Activated T-helper 1 cell treated with anti-CD3 and anti-CD28 coated beads, Interleukin-2, amount 50 U/mL, for 16 hours (primary cell): ENCODE results near the gene SLC26A1.
"Not testable (repeated sequence)": the region's sequence is repeated elsewhere in the genome, so short reads cannot be mapped to it uniquely, and the experiment has no call there.

Source experiments
- DNase-seq, 2 donors: peaks; one replicate each; pipeline ENCODE4 v3.0.0-alpha.2; 2020; ENCODE audit warnings: low read depth in 1 of 2, low spot score in 1 of 2

Gene SLC26A1

DNA sequence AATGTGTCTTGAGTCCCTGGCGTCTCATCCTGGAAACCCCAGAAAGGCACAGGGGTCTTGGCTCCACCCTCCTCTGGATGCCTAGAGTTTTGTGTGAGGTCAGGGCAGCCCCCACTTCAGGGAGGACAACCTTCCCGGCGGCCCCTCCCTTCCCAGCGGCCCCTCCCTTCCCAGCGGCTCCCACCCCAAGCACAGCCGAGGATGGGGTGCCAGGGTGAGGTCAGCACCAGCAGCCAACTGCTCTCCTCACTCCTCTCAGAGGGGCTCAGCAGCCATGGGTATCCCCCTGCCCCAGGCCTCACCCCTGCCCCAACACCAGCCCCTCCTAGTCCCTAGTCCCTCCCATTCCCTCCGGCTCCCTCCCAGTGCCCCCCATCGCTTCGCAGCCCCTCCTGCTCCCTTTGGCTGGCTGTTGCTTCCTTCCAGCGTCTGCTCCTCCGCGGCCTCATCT lies 37.2 kb downstream of the SLC26A1 start:
- no peak for DNase-seq

DNA sequence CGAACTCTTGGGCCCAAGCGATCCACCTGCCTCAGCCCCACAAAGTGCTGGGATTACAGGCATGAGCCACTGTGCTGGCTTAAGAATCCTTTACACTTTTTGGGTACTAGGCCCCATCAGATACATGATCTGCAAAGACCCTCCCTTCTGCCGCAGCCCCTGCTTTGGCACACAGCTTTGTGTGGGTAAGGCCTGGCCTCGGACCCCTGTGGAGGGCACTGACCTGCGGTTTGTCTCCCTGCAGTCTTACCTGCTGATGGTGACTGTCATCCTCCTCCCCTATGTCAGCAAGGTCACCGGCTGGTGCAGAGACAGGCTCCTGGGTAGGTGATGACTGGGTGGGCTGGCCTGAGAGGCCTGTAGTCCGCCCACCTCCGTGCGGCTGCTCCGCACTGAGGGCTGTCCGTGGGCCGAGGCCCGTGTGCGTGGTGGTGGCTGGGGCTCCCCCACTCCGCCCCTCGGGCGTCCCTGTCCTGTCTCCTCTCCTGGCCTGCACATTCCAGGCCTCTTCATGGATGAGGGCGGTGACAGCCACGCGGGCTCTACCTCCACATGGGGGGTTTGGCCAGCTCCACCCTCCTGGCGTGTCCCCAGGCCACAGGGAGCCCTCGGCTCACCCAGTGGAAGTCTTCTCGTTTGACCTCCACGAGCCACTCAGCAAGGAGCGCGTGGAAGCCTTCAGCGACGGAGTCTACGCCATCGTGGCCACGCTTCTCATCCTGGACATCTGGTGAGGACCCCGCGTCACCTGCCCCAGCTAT lies 37.9 kb downstream of the SLC26A1 start:
- DNase-seq: no peak

DNA sequence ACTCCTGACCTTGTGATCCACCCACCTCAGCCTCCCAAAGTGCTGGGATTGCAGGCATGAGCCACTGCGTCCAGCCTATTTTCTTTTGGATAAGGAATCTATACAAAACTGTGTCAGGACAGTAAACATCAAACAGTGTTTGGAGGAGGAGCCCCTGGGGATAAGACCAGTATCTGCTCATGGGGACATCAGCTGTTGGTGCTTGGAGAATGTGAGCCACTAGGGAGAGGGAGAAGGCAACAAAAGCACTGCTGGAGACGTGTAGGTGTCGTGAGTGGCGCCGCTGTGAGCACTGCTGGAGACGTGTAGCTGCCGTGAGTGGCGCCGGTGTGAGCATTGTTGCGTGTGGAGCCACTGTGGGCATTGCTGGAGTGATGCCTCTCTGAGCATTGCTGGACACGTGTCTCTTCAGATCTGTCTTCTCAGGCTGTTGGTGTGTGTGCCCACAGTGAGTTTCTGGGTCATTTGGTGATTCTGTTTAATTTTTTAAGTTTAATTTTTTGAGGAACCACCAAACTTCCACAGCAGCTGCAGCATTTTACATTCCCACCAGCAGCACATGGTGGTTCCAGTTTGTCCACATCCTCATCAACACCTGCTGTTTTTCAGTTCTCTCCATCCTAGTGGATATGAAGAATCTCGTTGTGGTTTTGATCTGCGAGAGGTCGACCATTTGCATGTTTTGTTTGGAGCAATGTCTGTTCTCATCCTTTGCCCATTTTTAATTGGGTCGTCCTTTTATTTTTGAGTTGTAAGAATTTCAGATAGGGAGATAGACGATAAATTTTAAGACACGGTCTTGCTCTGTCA lies 38.8 kb downstream of the SLC26A1 start:
- DNase-seq: no peak

DNA sequence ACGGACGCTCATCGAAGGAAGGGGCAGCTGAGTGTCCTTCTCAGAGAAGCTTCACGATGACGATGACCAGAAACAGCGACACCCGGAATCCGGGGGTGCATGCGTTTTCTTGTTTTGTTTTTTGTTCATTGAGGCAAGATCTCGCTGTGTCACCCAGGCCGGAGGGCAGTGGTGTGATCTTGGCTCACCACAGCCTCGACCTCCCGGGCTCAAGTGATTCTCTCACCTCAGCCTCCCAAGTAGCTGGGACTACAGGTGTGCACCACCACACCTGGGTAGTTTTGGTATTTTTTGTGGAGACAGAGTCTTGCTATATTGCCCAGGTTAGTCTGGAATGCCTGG lies 39.7 kb downstream of the SLC26A1 start:
- DNase-seq: no peak

DNA sequence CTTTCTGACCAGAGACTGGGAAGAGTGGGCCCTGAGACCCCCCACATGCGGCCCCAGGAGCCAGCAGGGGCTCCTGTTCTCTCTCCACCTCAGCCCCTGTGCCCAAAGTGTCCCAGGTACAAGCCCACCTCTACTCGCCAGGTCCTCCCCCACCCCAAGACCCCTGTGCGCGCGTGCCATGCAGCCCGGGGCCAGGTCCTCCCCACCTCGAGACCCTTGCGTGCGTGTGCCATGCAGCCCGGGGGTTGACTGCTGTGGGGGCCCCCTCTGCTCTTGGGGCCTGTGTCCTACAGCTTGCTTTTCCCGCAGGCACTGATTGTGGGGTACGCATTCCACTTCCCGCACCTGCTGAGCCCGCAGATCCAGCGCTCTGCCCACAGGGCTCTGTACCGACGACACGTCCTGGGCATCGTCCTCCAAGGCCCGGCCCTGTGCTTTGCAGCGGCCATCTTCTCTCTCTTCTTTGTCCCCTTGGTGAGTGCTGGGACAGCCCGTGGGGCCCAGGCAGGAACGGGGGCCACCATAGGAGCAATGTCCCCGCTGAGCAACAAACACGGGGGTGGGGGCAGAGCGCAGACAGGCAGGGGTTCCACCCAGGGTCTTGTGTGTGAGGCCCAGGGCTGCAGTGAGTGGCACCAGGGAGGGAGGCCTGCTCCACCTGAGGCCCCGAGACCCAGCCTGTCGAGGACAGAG lies 40.2 kb downstream of the SLC26A1 start:
- no peak for DNase-seq

DNA sequence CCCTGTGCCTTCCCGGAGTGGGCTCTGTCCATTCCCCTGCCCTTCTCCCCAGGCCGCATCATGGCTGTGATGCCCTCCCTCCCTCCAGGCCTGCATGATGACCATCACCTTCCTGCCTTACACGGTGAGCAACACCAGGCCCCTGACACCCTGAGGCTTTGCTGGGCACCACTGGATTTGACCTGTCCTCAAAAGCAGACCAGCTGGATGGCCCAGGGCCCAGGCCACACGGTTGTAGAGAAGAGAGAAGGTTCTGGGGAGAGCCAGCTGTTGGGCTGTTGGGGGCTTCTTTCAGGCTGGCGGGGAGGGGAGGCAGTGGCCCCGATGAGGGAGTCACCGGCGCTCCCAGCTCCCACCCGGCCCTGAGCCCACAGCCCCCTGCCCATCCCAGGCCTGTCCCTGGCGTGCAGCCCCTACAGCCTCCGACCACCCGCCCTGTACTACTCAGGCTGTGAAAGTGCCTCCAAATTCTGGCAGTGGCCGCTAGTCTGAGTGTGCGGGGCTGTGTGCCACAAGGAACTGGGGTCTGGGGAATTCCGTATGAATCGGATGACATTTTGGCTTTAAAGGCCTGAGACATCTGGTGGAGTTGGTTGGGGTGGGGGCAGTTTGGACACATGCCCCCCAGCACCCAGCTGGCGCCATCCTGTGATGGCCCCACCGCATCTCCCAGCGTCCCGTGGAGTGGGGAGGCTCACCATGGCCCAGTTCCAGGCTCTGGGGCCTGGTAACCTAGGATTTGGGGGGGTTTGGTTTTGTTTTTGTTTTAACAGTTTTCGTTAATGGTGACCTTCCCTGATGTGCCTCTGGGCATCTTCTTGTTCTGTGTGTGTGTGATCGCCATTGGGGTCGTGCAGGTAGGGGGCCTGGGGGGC lies 41.4 kb downstream of the SLC26A1 start:
- no peak for DNase-seq

DNA sequence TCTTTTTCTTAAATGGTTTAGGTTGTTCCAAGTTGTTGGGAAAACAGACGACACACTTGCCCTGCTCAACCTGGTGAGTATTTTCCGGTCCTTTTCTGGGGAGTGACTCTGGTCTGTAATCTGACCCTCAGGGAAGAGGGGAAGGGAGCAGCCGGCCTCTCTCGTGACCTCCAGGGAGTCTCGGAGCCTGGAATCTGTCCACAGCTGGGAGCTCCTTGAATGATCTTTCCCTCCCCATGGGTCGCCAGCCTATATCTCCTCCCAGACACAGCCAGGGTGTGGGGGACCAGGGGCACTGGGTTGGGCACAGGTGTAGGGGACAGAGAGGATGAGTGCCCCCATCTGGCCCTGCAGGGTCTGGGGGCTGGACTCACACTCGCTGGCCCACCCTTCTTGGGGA lies 42.0 kb downstream of the SLC26A1 start:
- no peak for DNase-seq

DNA sequence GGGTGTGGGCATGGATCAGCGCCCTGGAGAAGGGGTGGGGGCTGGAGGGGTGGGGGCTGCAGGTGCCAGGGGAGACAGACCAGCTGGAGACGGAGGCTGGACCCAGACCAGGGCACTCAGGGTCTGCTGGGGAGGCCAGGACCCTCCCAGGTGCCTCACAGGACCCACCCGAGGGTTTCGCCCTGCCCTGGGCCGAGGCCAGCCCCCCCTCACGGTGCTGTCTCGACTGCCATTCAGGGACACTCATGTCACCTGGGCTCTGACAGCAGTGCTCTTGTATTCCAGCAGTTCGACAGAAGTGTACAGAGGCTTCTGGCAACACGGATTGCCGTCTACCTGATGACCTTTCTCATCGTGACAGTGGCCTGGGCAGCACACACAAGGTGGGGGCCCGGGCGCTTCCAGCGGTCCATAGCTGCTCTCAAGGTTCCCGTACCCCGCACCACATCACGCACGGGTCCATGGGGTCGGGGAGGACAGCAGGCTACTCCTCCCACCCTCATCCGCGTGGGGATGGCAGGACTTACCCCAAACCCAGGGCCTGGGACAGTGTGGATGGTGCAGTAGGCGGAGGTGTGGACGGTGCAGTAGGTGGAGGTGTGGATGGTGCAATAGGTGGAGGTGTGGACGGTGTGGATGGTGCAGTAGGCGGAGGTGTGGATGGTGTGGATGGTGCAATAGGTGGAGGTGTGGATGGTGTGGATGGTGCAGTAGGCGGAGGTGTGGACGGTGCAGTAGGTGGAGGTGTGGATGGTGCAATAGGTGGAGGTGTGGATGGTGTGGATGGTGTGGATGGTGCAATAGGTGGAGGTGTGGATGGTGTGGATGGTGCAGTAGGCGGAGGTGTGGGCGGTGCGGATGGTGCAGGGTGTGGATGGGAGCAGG lies 42.8 kb downstream of the SLC26A1 start:
- no peak for DNase-seq

DNA sequence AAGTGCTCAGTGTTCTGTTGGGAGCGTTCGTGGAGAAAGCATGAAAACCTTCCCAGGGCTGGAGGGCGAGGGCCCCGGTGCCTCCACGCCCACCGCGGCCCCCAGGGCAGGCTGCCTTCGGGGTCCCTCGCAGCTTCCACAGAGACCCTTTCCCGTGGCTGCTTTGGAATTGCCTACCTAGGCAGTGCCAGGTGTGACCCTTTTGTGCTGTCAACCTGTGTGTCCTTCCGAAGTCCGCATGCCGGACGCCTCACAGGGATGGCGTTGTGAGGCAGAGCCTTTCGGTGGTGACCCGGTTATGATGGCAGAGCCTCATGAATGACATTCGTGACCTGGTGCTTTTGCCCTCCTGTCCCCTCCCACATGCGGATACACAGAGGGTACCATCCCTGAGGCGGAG lies 43.5 kb downstream of the SLC26A1 start:
- no peak for DNase-seq

DNA sequence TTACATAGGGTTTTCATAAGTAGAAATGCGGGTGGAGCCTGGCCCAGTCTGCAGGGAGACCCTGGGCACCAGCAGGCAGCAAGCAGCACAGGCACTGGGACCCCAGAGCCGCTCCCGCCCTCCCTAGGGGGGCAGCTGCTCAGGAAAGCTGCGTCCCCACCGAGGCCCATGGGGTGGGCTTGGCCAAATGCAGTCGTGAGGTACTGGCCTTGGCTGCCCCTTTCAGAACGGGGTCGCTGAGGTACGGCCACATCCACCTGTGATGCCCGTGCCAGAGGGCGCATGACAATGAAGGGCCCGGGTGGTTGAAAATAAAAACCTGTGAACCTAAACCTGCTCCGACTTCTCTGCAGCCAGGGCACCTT lies 44.3 kb downstream of the SLC26A1 start:
- no peak for DNase-seq

DNA sequence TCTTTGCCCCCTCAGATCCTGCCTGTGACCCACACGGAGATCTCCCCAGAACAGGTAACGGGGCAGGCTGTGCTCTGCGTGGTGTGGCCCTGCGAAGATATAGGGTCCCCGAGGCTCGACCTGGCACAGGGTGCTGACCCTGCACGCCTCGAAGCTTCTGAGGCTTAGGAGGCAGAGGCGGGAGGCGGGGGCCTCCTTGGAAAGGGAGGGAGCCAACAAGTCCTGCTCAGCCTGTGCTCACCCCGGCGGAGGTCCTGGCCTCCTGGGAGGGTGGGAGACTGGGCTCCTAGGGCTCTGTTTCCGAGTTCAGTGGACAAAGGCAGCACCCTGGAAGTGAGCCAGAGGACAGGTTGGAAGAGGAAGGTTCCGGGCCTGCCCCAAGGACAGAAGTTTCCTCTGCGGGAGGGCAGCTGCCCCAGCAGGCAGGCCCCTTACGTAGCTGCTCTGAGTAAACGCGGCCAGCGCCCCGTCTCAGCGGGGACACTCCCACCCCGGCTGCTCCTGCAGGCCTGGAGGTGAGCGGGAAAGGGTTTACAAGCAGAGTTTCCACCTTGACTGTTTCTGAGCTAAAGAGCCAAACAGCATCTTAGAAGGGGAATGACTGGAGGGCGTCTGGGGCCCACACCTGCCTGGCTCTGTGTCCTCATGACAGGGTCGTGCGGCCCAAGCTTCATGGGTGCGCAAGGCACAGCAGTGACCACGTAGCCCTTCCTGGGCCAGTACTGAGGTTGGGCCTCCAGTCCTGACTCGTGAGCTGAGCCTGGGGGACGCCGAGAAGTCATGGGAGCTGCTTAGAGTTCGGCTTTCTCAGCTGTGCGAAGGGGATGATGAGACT lies 44.9 kb downstream of the SLC26A1 start:
- no peak for DNase-seq

DNA sequence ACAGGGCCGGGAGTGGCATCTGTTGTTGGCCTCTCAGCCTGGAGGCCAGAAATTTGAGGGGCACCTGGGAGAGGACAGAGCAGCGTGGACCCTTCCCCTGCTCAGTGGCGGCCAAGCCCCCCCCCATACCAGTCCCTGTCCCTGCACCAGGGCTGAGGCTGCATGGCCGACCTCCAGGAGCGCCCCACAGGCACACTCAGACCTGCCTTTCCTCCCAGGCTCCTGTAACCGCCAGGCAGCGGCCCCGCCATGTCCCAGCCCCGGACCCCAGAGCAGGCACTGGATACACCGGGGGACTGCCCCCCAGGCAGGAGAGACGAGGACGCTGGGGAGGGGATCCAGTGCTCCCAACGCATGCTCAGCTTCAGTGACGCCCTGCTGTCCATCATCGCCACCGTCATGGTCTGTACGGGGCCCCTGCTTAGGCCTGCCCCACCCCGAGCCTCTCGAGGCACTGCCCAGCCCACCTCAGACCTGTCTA lies 45.7 kb downstream of the SLC26A1 start:
- no peak for DNase-seq

DNA sequence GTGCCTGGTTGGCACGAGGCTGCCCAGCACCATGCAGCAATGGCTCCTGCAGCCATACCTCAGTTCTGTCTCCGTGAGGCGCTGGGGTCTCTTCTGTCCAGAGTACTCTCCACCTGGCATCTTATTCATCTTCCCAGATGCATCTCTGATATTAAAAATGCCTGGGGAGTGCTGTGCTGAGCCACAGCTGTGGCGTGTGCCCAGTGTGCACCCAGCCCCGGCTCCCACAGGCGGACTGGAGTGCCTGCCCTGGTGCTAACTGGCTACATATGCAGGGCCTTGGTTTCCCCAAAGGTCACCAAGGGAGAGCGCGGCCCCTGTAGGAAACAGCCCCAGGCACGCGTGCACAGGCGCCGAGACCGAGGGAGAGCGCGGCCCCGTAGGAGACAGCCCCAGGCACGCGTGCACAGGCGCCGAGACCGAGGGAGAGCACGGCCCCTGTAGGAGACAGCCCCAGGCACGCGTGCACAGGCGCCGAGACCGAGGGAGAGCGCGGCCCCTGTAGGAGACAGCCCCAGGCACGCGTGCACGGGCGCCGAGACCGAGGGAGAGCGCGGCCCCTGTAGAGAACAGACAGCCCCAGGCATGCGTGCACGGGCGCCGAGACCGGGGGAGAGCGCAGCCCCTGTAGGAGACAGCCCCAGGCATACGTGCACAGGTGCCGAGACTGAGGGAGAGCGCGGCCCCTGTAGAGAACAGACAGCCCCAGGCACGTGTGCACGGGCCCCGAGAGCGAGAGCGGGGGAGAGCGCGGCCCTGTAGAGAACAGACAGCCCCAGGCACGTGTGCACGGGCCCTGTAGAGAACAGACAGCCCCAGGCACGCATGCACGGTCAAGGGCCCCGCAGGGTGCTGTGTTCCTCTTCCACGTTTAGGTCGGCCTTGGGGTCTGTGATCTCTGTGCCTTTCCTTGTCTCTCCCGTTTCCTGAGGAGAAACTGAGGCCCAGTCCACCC lies 46.4 kb downstream of the SLC26A1 start:
- no peak for DNase-seq

DNA sequence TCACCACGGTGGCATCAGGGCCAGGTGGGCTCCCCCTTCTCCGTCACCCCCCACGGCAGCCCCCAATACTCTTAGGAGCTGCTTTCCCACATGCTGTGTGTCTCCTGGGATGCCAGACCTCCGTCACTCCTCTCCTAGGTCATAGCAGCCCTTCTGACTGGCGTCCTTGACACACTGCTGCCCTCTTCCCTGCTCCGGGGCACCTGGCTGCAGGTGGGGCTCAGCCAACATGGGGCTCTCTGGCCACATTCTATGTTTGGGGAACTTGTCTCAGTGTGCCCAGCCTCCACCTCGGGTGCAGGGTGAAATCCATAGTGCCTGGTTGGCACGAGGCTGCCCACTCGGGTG lies 47.1 kb downstream of the SLC26A1 start:
- no peak for DNase-seq

DNA sequence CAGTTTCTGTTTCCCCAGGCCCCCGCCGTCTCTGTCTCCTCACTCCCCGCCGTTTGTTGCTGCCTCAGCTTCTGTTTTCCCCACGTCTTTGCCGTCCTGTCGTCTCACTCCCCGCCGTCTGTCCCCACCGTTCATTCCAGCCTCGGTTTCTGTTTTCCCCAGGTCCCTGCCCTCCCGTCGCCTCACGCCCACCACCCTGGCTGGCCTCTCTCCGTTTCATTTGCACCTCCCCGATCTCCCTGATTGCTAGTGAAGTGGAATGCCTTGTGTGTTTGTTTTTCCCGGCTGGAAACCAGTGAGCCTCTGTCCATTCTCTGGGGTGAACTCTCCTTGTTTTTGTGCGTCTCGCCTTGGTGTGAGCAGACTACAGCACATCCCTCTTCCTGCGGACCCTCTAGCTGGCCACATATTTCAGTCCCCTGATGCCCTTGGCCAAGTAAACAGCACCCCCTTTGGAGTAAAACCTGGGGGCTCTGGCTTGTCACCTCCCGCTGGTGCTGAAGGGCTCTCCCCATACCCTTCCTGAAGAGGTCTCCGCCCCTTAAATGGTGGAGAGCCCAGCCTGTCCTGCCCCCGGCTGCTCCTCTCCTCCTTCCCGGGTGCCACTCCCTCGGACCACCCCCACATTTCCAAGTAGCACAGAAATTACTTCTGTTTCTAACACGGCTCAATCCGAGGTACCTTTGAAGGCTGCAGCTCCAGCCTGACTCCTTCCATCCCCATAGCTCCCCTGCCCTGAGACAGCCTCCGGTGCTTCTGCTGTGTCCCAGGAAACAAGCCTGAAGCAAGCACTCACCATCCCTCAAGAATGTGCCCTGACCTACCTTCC lies 47.7 kb downstream of the SLC26A1 start:
- DNase-seq: no peak

DNA sequence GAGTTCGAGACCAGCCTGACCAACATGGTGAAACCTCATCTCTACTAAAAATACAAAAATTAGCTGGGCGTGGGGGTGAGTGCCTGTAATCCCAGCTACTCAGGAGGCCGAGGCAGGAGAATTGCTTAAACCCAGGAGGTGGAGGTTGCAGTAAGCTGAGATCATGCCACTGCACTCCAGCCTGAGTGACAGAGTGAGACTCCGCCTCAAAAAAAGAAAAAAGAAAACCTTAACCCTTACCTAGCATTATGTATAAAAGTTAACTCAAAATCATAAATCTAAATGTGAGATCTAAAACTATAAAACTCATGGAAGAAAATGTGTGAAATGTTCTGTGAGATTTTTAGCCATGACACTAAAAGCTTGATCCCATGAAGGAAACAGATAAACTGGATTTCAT lies 53.7 kb downstream of the SLC26A1 start:
- not testable (repeated sequence) for DNase-seq
